Neuronal stem cell (in vitro differentiated cells): ENCODE data around the gene SMYD5.
A peak's percentile ranks its signal among the peaks of the same experiment; 100 is the strongest.

Source experiments
- DNase-seq: peaks from one replicate; pipeline ENCODE4 v3.0.0-alpha.2; 2013; ENCODE audit warnings: low spot score
- H2AFZ ChIP-seq: one replicate; pipeline ENCODE4 v1.6.1; 2013; ENCODE audit warnings: mild to moderate bottlenecking, low read length, inconsistent platforms
- H2AK5ac ChIP-seq: 2 replicates; pipeline ENCODE4 v1.6.1; 2013; ENCODE audit warnings: low read depth, mild to moderate bottlenecking, inconsistent platforms, low read length, moderate library complexity, mixed read lengths
- H2BK120ac ChIP-seq: 2 replicates; pipeline ENCODE4 v1.6.1; 2013; ENCODE audit warnings: low read depth, mild to moderate bottlenecking, inconsistent platforms, low read length, moderate library complexity, mixed read lengths
- H2BK12ac ChIP-seq: one replicate; pipeline ENCODE4 v1.6.1; 2013; ENCODE audit warnings: low read length, inconsistent platforms
- H2BK15ac ChIP-seq: 2 replicates; pipeline ENCODE4 v1.6.1; 2013; ENCODE audit warnings: mild to moderate bottlenecking, low read length, inconsistent platforms, mixed read lengths
- H2BK5ac ChIP-seq: one replicate; pipeline ENCODE4 v1.6.1; 2013; ENCODE audit warnings: inconsistent platforms, mild to moderate bottlenecking, low read length, moderate library complexity
- H3K14ac ChIP-seq: one replicate; pipeline ENCODE4 v1.6.1; 2013; ENCODE audit warnings: low read length, inconsistent platforms
- H3K18ac ChIP-seq: 2 replicates; pipeline ENCODE4 v1.6.1; 2013; ENCODE audit warnings: low read length, inconsistent platforms
- H3K23ac ChIP-seq: 2 replicates; pipeline ENCODE4 v1.6.1; 2013; ENCODE audit warnings: low read depth, mild to moderate bottlenecking, mixed read lengths, low read length, inconsistent platforms; ENCODE audit not compliant: poor library complexity
- H3K27ac ChIP-seq: replicated peaks from 3 replicates; pipeline ENCODE4 v1.5.1; 2013; ENCODE audit warnings: low read length, inconsistent platforms
- H3K27me3 ChIP-seq, 3 experiments: 2 replicates each; pipeline ENCODE4 v1.6.1; 2013; ENCODE audit warnings: low read length in 3 of 3, mild to moderate bottlenecking in 2 of 3, inconsistent platforms in 1 of 3, low read depth in 1 of 3, mixed read lengths in 1 of 3, moderate library complexity in 1 of 3; ENCODE audit not compliant: control insufficient read depth in 3 of 3, insufficient read depth in 3 of 3
- H3K36me3 ChIP-seq, 2 donors: replicated peaks in 1 of 2; 2 replicates each; pipeline ENCODE4 v1.6.1; 2013; ENCODE audit warnings: low read length in 2 of 2; ENCODE audit not compliant: control insufficient read depth in 2 of 2, insufficient read depth in 2 of 2
- H3K4ac ChIP-seq: 2 replicates; pipeline ENCODE4 v1.6.1; 2013; ENCODE audit warnings: inconsistent platforms, mild to moderate bottlenecking, low read length, moderate library complexity
- H3K4me1 ChIP-seq, 2 donors: 1 replicate in 1 of 2; 2 replicates in 1 of 2; pipeline ENCODE4 v1.6.1; 2013; ENCODE audit warnings: low read length in 2 of 2, low read depth in 1 of 2; ENCODE audit not compliant: control insufficient read depth in 2 of 2, insufficient read depth in 1 of 2
- H3K4me2 ChIP-seq: one replicate; pipeline ENCODE4 v1.6.1; 2013; ENCODE audit warnings: mild to moderate bottlenecking, low read length, inconsistent platforms; ENCODE audit not compliant: insufficient read depth, poor library complexity, severe bottlenecking
- H3K4me3 ChIP-seq, 2 donors: 2 replicates each; pipeline ENCODE4 v1.5.1; 2013; ENCODE audit warnings: low read length in 2 of 2, mild to moderate bottlenecking in 2 of 2, inconsistent platforms in 1 of 2, moderate library complexity in 1 of 2
- H3K79me1 ChIP-seq: one replicate; pipeline ENCODE4 v1.6.1; 2013; ENCODE audit warnings: low read depth, mild to moderate bottlenecking, inconsistent platforms, low read length, moderate library complexity
- H3K9ac ChIP-seq: one replicate; pipeline ENCODE4 v1.6.1; 2013; ENCODE audit warnings: mild to moderate bottlenecking, low read depth, low read length, inconsistent platforms; ENCODE audit not compliant: poor library complexity
- H3K9me3 ChIP-seq, 2 donors: replicated peaks in 1 of 2; 2 replicates each; pipeline versions ENCODE3 to v1.6.1; 2013; ENCODE audit warnings: low read length in 2 of 2, mild to moderate bottlenecking in 2 of 2, inconsistent platforms in 1 of 2, low read depth in 1 of 2, mixed read lengths in 1 of 2, moderate library complexity in 1 of 2; ENCODE audit not compliant: control insufficient read depth in 2 of 2, insufficient read depth in 1 of 2
- H4K8ac ChIP-seq: one replicate; pipeline ENCODE4 v1.6.1; 2013; ENCODE audit warnings: low read depth, mild to moderate bottlenecking, inconsistent platforms, low read length, moderate library complexity
- H4K91ac ChIP-seq: one replicate; pipeline ENCODE4 v1.6.1; 2013; ENCODE audit warnings: low read length, low read depth, mild to moderate bottlenecking, inconsistent platforms; ENCODE audit not compliant: poor library complexity
- WGBS, 2 donors: extraction: QIAGEN DNeasy Blood & Tissue Kit; methylation state at CpG; one replicate each; pipeline ENCODE4 v1.1.7; 2013; ENCODE audit warnings: missing lambda C conversion rate in 2 of 2, mixed read lengths in 1 of 2; ENCODE audit not compliant: insufficient read length in 2 of 2, insufficient replicate concordance in 1 of 2; ENCODE audit errors: extremely low coverage in 2 of 2; 5-methylcytosine and 5-hydroxymethylcytosine counted together

The SMYD5 gene

DNA sequence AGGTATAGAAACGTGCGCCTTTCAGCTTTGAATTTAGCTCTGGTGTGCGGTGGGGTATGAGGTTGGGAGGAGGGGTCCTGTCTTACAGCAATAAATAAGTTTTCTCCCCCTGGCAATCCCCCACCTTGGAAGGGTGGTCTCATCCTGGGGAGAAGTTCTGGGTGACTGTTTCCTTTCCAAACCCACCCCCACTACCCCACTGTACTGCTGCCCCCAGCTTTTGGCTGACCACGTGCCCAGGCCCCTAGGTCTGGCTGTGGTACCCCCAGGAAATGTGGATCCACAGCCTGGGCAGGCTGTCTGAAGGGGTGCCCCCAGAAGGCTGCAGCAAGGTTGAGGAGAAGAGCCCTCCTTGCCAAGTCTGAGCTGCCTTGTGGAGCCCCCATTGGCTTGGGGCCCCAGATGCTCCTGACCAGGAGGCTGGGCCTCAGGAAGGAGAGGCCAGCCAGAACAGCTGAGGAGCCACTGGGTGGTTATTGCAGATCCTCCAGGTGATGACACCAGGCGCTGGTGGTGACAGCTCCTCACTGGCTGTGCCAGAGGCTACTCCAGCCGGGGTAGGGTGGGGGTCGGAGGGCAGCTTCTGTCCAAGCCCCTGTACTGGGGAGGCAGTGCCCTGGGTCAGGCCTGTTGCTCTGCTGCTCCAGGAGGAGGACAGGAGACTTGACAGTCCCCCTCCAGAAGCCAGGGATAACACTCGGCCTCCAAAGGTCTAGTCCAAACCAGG is 44.3 kb downstream of the SMYD5 start:
- no peak overlapping the region for H2BK5ac ChIP-seq
- H2BK12ac ChIP-seq = no peak overlapping the region
- no peak for DNase-seq
- no peak overlapping the region for H3K18ac ChIP-seq
- H3K27me3 ChIP-seq = no peaks in the 10 kb centered on the region
- no peaks in the 10 kb centered on the region for H3K79me1 ChIP-seq
- no peak overlapping the region for H3K4ac ChIP-seq
- peaks cover 0 to 4% of the 10 kb centered on the region in 2 donors for H3K4me1 ChIP-seq
- no peak overlapping the region for H2AFZ ChIP-seq
- H3K14ac ChIP-seq = no peak overlapping the region
- WGBS, 2 donors = no CpG with 5 or more reads among the region's 8 CpGs
- no peak overlapping the region for H3K4me2 ChIP-seq
- H2BK15ac ChIP-seq = no peak overlapping the region
- H3K36me3 ChIP-seq = peaks cover 13 to 33% of the 10 kb centered on the region in 2 donors
- H2BK120ac ChIP-seq = no peak overlapping the region
- H4K8ac ChIP-seq = no peak overlapping the region
- no peak overlapping the region for H2AK5ac ChIP-seq
- no peak overlapping the region for H3K23ac ChIP-seq
- H3K27ac ChIP-seq = no peak overlapping the region
- H3K9ac ChIP-seq = no peak overlapping the region
- H3K4me3 ChIP-seq = no peak overlapping the region
- no peaks in the 10 kb centered on the region for H3K9me3 ChIP-seq
- H4K91ac ChIP-seq = no peak overlapping the region

GRCh38 chr2:73258913-73259215 is 44.8 kb downstream of the SMYD5 start:
- Histone ChIP-seq H3K18ac (no peak overlapping the region), H3K27me3 (no peaks in the 10 kb centered on the region), H3K9me3 (no peaks in the 10 kb centered on the region), H2BK15ac (no peak overlapping the region), H2AFZ (no peak overlapping the region), H2AK5ac (no peak overlapping the region), H2BK120ac (no peak overlapping the region), H4K8ac (no peak overlapping the region), H2BK5ac (no peak overlapping the region), H4K91ac (no peak overlapping the region), H2BK12ac (no peak overlapping the region), H3K4me3 (no peak overlapping the region), H3K79me1 (no peaks in the 10 kb centered on the region), H3K9ac (no peak overlapping the region), H3K36me3 (peaks cover 13 to 31% of the 10 kb centered on the region in 2 donors), H3K4ac (no peak overlapping the region), H3K27ac (no peak overlapping the region), H3K14ac (no peak overlapping the region), H3K23ac (no peak overlapping the region), H3K4me1 (peaks cover 0 to 4% of the 10 kb centered on the region in 2 donors), H3K4me2 (no peak overlapping the region)
- no peak for DNase-seq
- no CpG with 5 or more reads among the region's 9 CpGs for WGBS, 2 donors

GRCh38 chr2:73259276-73259675 is 45.2 kb downstream of the SMYD5 start:
- H2AFZ ChIP-seq = no peak overlapping the region
- no peak overlapping the region for H3K14ac ChIP-seq
- no peak overlapping the region for H4K91ac ChIP-seq
- no peak overlapping the region for H4K8ac ChIP-seq
- H3K9ac ChIP-seq = no peak overlapping the region
- H2BK5ac ChIP-seq = no peak overlapping the region
- no peak overlapping the region for H2BK120ac ChIP-seq
- no peak overlapping the region for H2BK15ac ChIP-seq
- H2BK12ac ChIP-seq = no peak overlapping the region
- peaks cover 0 to 4% of the 10 kb centered on the region in 2 donors for H3K4me1 ChIP-seq
- H3K18ac ChIP-seq = no peak overlapping the region
- H3K4me3 ChIP-seq = no peak overlapping the region
- WGBS, 2 donors = no CpG with 5 or more reads among the region's 8 CpGs
- H3K23ac ChIP-seq = no peak overlapping the region
- no peaks in the 10 kb centered on the region for H3K79me1 ChIP-seq
- no peaks in the 10 kb centered on the region for H3K27me3 ChIP-seq
- H3K36me3 ChIP-seq = peaks cover 9 to 27% of the 10 kb centered on the region in 2 donors
- no peak overlapping the region for H3K27ac ChIP-seq
- no peak overlapping the region for H3K4ac ChIP-seq
- H2AK5ac ChIP-seq = no peak overlapping the region
- H3K4me2 ChIP-seq = no peak overlapping the region
- no peaks in the 10 kb centered on the region for H3K9me3 ChIP-seq
- DNase-seq = no peak

DNA sequence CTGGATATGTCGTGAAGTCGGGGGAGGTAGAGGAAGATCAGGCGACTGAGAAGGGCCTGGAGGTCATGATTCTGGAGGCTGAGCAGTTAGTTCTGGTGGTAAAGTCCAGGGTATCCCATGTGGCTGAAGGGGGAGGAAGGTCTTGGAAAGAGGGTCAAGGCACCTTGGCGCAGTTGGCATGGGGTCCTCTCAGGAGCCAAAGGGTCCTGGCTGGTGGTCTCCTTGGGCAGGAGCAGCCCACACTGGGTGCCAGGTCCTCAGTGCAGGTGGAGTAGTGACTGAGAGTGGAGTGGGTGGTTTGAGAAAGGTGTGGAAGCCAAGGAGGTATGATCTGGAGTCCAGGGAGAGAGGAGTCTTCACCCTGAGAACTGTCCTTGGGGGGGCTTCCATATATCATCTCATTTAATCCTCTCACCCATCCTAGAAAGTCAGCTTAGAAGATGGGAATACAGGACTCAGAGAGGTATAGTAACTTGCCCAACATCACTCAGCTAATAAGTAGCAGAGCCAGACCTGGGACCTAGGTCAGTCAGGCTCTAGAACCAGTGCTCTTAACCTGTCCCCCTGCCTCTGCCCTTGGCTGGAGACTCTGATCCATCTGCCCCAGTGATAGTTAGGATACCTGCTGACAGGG is 45.8 kb downstream of the SMYD5 start:
- WGBS, 2 donors = no CpG with 5 or more reads among the region's 4 CpGs
- Histone ChIP-seq H2BK12ac (no peak overlapping the region), H3K27me3 (no peaks in the 10 kb centered on the region), H4K8ac (peak overlapping the region; percentile 26), H3K36me3 (peaks cover 6 to 21% of the 10 kb centered on the region in 2 donors), H3K23ac (no peak overlapping the region), H2BK5ac (no peak overlapping the region), H3K4me2 (no peak overlapping the region), H3K9ac (peak overlapping the region; percentile 16), H3K18ac (no peak overlapping the region), H3K27ac (no peak overlapping the region), H4K91ac (no peak overlapping the region), H3K4ac (no peak overlapping the region), H3K14ac (no peak overlapping the region), H2AFZ (no peak overlapping the region), H3K79me1 (no peaks in the 10 kb centered on the region), H2AK5ac (peak overlapping the region; percentile 28), H3K4me1 (peaks cover 0 to 4% of the 10 kb centered on the region in 2 donors), H2BK15ac (no peak overlapping the region), H2BK120ac (no peak overlapping the region), H3K9me3 (no peaks in the 10 kb centered on the region), H3K4me3 (no peak overlapping the region)
- DNase-seq = no peak
